Measurements from ENCODE around the gene NCLN.
"Not testable (repeated sequence)": the region's sequence is repeated elsewhere in the genome, so short reads cannot be mapped to it uniquely, and the experiment has no call there.

NCLN gene

DNA sequence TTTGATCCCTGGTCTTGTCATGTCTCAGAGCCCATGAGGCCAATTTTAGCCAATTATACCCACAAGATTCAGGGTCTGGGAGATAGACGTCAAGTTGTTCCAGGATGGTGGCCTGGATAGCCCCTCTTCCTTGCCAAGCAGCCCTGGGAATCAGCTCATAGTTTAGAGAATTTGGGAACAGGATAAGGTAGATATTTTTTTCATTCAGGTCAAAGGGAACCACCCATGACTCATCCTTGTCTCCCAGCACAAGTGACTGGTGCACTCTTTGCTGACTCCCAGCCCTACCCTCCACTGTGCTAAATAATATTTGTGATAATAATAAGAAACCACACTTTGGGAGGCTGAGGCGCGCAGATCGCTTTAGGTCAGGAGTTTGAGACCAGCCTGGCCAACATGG lies 24.3 kb upstream of the NCLN start:
- Mint-ChIP-seq H3K9me3 (peaks cover 5% of the 10 kb centered on the region), H3K27ac (ENCODE audit: low read depth) (no peak overlapping the region), H3K4me3 (no peak overlapping the region), H3K4me1 (peaks cover 14% of the 10 kb centered on the region), H3K36me3 (ENCODE audit: insufficient read depth) (peaks cover 7% of the 10 kb centered on the region), H3K27me3 (no peaks in the 10 kb centered on the region)
- ATAC-seq (replicated peaks; ENCODE audit: extremely low read depth, poor library complexity, severe bottlenecking): no peak
- no peak for DNase-seq (ENCODE audit: low spot score in 2 of 2)

DNA sequence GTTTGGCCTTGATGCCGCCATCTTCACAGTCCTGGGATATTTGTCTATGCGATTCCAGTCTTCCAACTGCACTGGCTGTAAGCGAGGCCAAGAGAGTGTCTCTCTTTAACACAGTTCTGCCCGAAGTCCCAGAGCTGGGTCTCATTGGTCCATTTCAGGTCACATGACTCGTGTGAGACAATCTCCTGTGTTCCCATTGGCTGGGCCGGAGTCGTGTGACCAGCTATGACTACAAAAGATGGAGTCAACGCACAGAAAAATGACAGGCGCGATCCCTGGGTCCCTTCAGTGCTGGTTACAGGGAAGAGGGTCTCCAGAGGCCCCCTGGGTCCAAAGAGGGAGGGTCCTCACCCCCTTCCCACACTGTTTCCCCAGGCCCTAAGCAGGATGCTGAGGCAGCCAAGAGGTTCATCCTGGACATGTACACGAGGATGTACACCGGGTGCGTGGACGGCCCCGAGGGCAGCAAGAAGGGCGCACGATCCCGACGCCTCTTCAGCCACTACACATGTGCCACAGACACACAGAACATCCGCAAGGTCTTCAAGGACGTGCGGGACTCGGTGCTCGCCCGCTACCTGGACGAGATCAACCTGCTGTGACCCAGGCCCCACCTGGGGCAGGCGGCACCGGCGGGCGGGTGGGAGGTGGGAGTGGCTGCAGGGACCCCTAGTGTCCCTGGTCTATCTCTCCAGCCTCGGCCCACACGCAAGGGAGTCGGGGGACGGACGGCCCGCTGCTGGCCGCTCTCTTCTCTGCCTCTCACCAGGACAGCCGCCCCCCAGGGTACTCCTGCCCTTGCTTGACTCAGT lies 23.1 kb upstream of the NCLN start:
- no peak for ATAC-seq (replicated peaks; ENCODE audit: extremely low read depth, poor library complexity, severe bottlenecking)
- no peak overlapping the region for H3K27ac Mint-ChIP-seq (ENCODE audit: low read depth)
- peaks cover 7% of the 10 kb centered on the region for H3K36me3 Mint-ChIP-seq (ENCODE audit: insufficient read depth)
- peaks cover 5% of the 10 kb centered on the region for H3K9me3 Mint-ChIP-seq
- no peak overlapping the region for H3K4me3 Mint-ChIP-seq
- H3K27me3 Mint-ChIP-seq: no peaks in the 10 kb centered on the region
- no peak for DNase-seq (ENCODE audit: low spot score in 2 of 2)
- peaks cover 14% of the 10 kb centered on the region for H3K4me1 Mint-ChIP-seq

DNA sequence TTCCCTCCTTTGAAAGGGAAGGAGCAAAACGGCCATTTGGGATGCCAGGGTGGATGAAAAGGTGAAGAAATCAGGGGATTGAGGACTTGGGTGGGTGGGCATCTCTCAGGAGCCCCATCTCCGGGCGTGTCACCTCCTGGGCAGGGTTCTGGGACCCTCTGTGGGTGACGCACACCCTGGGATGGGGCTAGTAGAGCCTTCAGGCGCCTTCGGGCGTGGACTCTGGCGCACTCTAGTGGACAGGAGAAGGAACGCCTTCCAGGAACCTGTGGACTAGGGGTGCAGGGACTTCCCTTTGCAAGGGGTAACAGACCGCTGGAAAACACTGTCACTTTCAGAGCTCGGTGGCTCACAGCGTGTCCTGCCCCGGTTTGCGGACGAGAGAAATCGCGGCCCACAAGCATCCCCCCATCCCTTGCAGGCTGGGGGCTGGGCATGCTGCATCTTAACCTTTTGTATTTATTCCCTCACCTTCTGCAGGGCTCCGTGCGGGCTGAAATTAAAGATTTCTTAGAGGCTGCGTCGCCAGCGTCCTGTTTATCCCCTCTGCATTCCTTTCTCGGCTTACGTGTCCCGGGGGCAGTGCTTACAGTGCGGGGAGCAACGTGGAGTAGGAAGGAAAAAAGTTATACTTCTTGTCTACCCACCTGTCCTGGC lies 22.4 kb upstream of the NCLN start:
- Mint-ChIP-seq H3K4me3 (no peak overlapping the region), H3K9me3 (peaks cover 5% of the 10 kb centered on the region), H3K27me3 (no peaks in the 10 kb centered on the region), H3K4me1 (peaks cover 14% of the 10 kb centered on the region), H3K27ac (ENCODE audit: low read depth) (no peak overlapping the region), H3K36me3 (ENCODE audit: insufficient read depth) (peaks cover 7% of the 10 kb centered on the region)
- peak; percentile 47 to 53 for DNase-seq (ENCODE audit: low spot score in 2 of 2)
- ATAC-seq (replicated peaks; ENCODE audit: extremely low read depth, poor library complexity, severe bottlenecking): peak; percentile 81

DNA sequence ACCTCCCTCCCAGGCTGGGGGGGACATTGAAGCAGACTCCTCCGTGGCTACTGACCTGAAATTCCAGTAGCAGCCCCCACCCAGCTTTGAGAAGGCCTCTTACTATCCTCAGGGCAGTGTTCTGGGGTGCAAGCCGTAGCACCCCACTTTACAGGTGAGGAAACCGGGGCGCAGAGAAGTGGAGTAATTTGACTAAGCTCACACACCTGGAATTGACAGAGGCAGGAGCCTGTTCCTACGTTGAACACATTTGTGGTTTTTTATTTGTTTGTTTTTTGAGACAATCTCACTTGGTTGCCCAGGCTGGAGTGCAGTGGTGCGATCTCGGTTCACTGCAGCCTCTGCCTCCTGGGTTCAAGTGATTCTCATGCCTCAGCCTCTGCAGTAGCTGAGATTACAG lies 21.8 kb upstream of the NCLN start:
- H3K27ac Mint-ChIP-seq (ENCODE audit: low read depth): no peak overlapping the region

GRCh38 chr19:3167533-3168272 lies 18.0 kb upstream of the NCLN start:
- Mint-ChIP-seq H3K4me3 (no peak overlapping the region), H3K27me3 (no peaks in the 10 kb centered on the region), H3K4me1 (peaks cover 14% of the 10 kb centered on the region), H3K9me3 (no peaks in the 10 kb centered on the region), H3K36me3 (ENCODE audit: insufficient read depth) (peaks cover 2% of the 10 kb centered on the region), H3K27ac (ENCODE audit: low read depth) (no peak overlapping the region)
- no peak for DNase-seq (ENCODE audit: low spot score in 2 of 2)
- no peak for ATAC-seq (replicated peaks; ENCODE audit: extremely low read depth, poor library complexity, severe bottlenecking)

More for the DNA sequence above, 21.8 kb upstream of the NCLN start:
- H3K27me3 Mint-ChIP-seq: no peaks in the 10 kb centered on the region
- H3K4me3 Mint-ChIP-seq: no peak overlapping the region
- peaks cover 5% of the 10 kb centered on the region for H3K9me3 Mint-ChIP-seq
- H3K36me3 Mint-ChIP-seq (ENCODE audit: insufficient read depth): peaks cover 4% of the 10 kb centered on the region
- no peak for ATAC-seq (replicated peaks; ENCODE audit: extremely low read depth, poor library complexity, severe bottlenecking)
- peaks cover 14% of the 10 kb centered on the region for H3K4me1 Mint-ChIP-seq
- DNase-seq (ENCODE audit: low spot score in 2 of 2): no peak

GRCh38 chr19:3171894-3172672 lies 13.6 kb upstream of the NCLN start:
- Mint-ChIP-seq H3K27ac (ENCODE audit: low read depth) (no peak overlapping the region), H3K36me3 (ENCODE audit: insufficient read depth) (peaks cover 1% of the 10 kb centered on the region), H3K9me3 (no peaks in the 10 kb centered on the region), H3K4me3 (no peak overlapping the region), H3K27me3 (no peaks in the 10 kb centered on the region), H3K4me1 (peaks cover 15% of the 10 kb centered on the region)
- no peak for DNase-seq (ENCODE audit: low spot score in 2 of 2)
- ATAC-seq (replicated peaks; ENCODE audit: extremely low read depth, poor library complexity, severe bottlenecking): no peak

- peaks cover 18% of the 10 kb centered on the region for H3K4me1 Mint-ChIP-seq
- H3K4me3 Mint-ChIP-seq; H3K27me3 Mint-ChIP-seq; H3K27ac Mint-ChIP-seq (ENCODE audit: low read depth); ATAC-seq (replicated peaks; ENCODE audit: extremely low read depth, poor library complexity, severe bottlenecking); H3K9me3 Mint-ChIP-seq; DNase-seq (ENCODE audit: low spot score in 2 of 2); H3K36me3 Mint-ChIP-seq (ENCODE audit: insufficient read depth): not testable (repeated sequence)
These were observed 13.1 kb upstream of the NCLN start for GRCh38 chr19:3172673-3173000.

- peaks cover 26% of the 10 kb centered on the region for H3K4me1 Mint-ChIP-seq
- peaks cover 27% of the 10 kb centered on the region for H3K36me3 Mint-ChIP-seq (ENCODE audit: insufficient read depth)
- H3K9me3 Mint-ChIP-seq: no peaks in the 10 kb centered on the region
- no peaks in the 10 kb centered on the region for H3K27me3 Mint-ChIP-seq
- DNase-seq (ENCODE audit: low spot score in 2 of 2): peak in 1 of 2 donors; percentile 50
- no peak for ATAC-seq (replicated peaks; ENCODE audit: extremely low read depth, poor library complexity, severe bottlenecking)
- H3K4me3 Mint-ChIP-seq: peak overlapping the region; percentile 86
- H3K27ac Mint-ChIP-seq (ENCODE audit: low read depth): peak overlapping the region; percentile 98
These were observed 9.7 kb upstream of the NCLN start for GRCh38 chr19:3175781-3176714.

- DNase-seq (ENCODE audit: low spot score in 2 of 2): peak; percentile 46 to 67
- H3K36me3 Mint-ChIP-seq (ENCODE audit: insufficient read depth): peaks cover 34% of the 10 kb centered on the region
- no peaks in the 10 kb centered on the region for H3K27me3 Mint-ChIP-seq
- no peaks in the 10 kb centered on the region for H3K9me3 Mint-ChIP-seq
- H3K4me3 Mint-ChIP-seq: peak overlapping the region; percentile 86
- peaks cover 26% of the 10 kb centered on the region for H3K4me1 Mint-ChIP-seq
- peak overlapping the region; percentile 98 for H3K27ac Mint-ChIP-seq (ENCODE audit: low read depth)
- ATAC-seq (replicated peaks; ENCODE audit: extremely low read depth, poor library complexity, severe bottlenecking): peak; percentile 73
These were observed 8.8 kb upstream of the NCLN start for GRCh38 chr19:3176715-3177501.

DNA sequence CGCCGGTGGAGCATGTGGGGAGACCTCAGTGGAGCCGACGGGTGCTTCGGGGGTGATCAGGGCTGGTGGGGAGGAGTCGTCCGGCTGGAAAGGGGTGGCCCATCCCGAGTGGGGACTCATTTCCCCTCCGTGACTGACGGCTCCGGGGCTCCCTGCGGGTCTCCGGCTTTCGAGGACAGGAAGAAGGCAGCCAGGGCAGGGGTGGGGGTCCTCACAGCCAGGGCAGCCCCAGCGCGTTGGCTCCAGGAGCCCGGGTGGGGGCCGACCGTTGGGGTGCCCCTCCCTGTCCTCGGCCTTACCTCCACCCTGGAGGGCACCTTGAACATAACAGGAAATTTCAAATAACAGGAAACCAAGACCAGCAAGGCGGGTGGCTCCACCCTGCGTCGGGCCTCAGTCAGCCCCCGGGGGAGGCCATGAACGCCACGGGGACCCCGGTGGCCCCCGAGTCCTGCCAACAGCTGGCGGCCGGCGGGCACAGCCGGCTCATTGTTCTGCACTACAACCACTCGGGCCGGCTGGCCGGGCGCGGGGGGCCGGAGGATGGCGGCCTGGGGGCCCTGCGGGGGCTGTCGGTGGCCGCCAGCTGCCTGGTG lies 7.3 kb upstream of the NCLN start, which contains the start of gene S1PR4:
S1PR4 (plus strand) TSS at position 393 of the 596 bp plus-strand sequence; CDS start at position 417, 24 bp downstream.
- Mint-ChIP-seq H3K36me3 (ENCODE audit: insufficient read depth) (peaks cover 44% of the 10 kb centered on the region), H3K4me1 (peaks cover 31% of the 10 kb centered on the region), H3K27ac (ENCODE audit: low read depth) (peak within 1 kb of the TSS; percentile 98), H3K4me3 (peak within 1 kb of the TSS; percentile 94), H3K9me3 (no peaks in the 10 kb centered on the region), H3K27me3 (no peaks in the 10 kb centered on the region)
- ATAC-seq (replicated peaks; ENCODE audit: extremely low read depth, poor library complexity, severe bottlenecking) (peak; percentile 76), DNase-seq (ENCODE audit: low spot score in 2 of 2) (peak; percentile 51 to 69)
